ENCODE data around the gene UTS2.

UTS2 gene

GRCh38 chr1:7862211-7863060, 9.6 kb upstream of the UTS2 start:
- DNase-seq (ENCODE audit: low read depth), result no peak

- DNase-seq (ENCODE audit: low read depth), result no peak
These were observed 8.6 kb upstream of the UTS2 start for GRCh38 chr1:7861452-7861851.

- no peak for DNase-seq (ENCODE audit: low read depth)
These were observed 7.3 kb upstream of the UTS2 start for GRCh38 chr1:7860130-7860529.

- DNase-seq (ENCODE audit: low read depth), result no peak
These were observed 6.5 kb upstream of the UTS2 start for GRCh38 chr1:7859406-7859805.

- no peak for DNase-seq (ENCODE audit: low read depth)
These were observed 5.1 kb upstream of the UTS2 start for GRCh38 chr1:7857985-7858384.

GRCh38 chr1:7857000-7857399, 4.1 kb upstream of the UTS2 start:
- DNase-seq (ENCODE audit: low read depth), result no peak

- DNase-seq (ENCODE audit: low read depth), result no peak
These were observed 3.5 kb upstream of the UTS2 start for GRCh38 chr1:7856345-7856744.

- DNase-seq (ENCODE audit: low read depth), result no peak
These were observed 790 bp upstream of the UTS2 start for GRCh38 chr1:7853684-7854026.

GRCh38 chr1:7850786-7851185, 2.1 kb downstream of the UTS2 start:
- DNase-seq (ENCODE audit: low read depth), result no peak

- no peak for DNase-seq (ENCODE audit: low read depth)
These were observed 5.3 kb downstream of the UTS2 start for GRCh38 chr1:7847599-7847998.

- DNase-seq (ENCODE audit: low read depth), result no peak
These were observed 6.2 kb downstream of the UTS2 start for GRCh38 chr1:7846656-7847055.

GRCh38 chr1:7845761-7846160, 7.1 kb downstream of the UTS2 start:
- DNase-seq (ENCODE audit: low read depth), result no peak

GRCh38 chr1:7842517-7842916, 10.3 kb downstream of the UTS2 start:
- DNase-seq (ENCODE audit: low read depth), result no peak

GRCh38 chr1:7839526-7839925, 13.3 kb downstream of the UTS2 start:
- DNase-seq (ENCODE audit: low read depth), result no peak

- no peak for DNase-seq (ENCODE audit: low read depth)
These were observed 14.2 kb downstream of the UTS2 start for GRCh38 chr1:7838714-7839113.

- DNase-seq (ENCODE audit: low read depth), result no peak
These were observed 19.8 kb downstream of the UTS2 start for GRCh38 chr1:7833035-7833434.

GRCh38 chr1:7831458-7831857, 21.4 kb downstream of the UTS2 start:
- no peak for DNase-seq (ENCODE audit: low read depth)

- no peak for DNase-seq (ENCODE audit: low read depth)
These were observed 25.5 kb downstream of the UTS2 start for GRCh38 chr1:7827126-7827955.

- no peak for DNase-seq (ENCODE audit: low read depth)
These were observed 26.5 kb downstream of the UTS2 start for GRCh38 chr1:7826363-7826762.

GRCh38 chr1:7824701-7825100, 28.2 kb downstream of the UTS2 start:
- DNase-seq (ENCODE audit: low read depth), result no peak

- DNase-seq (ENCODE audit: low read depth), result no peak
These were observed 31.6 kb downstream of the UTS2 start for GRCh38 chr1:7821282-7821681.

- no peak for DNase-seq (ENCODE audit: low read depth)
These were observed 39.0 kb downstream of the UTS2 start for GRCh38 chr1:7813677-7814373.

- no peak for DNase-seq (ENCODE audit: low read depth)
These were observed 41.4 kb downstream of the UTS2 start for GRCh38 chr1:7811476-7811875.

Data from T-helper 22 cell (primary cell).